NCI-H510A (cell line): ENCODE data around the gene GHITM.

Source experiments
- DNase-seq: peaks from one replicate; lab custom pipeline; 2025; lab: John Stamatoyannopoulos, UW

The GHITM gene

GRCh38 chr10:84201244-84201606, 61.9 kb downstream of the GHITM start:
- no peak for DNase-seq

GRCh38 chr10:84201682-84202081, 62.4 kb downstream of the GHITM start:
- DNase-seq: no peak

GRCh38 chr10:84202349-84202748, 63.0 kb downstream of the GHITM start:
- DNase-seq: no peak
